GM23338 (cell line): ENCODE results near the gene CCL21. TPM values are rescaled to one million over a fixed set of nuclear protein-coding genes. Genes with fewer than 3 reads are reported as not detected.
A peak's percentile ranks its signal among the peaks of the same experiment; 100 is the strongest.

Experiments
- ATAC-seq: fragments of 200-7000 bp; cut with Tn5 transposase; 3 replicates; pipeline ENCODE4 v1.9.1; 2020
- DNase-seq: peaks from one replicate; pipeline ENCODE4 v3.0.0-alpha.2; 2015; ENCODE audit warnings: low spot score
- H2AFZ ChIP-seq: fragments of 200-600 bp; sonication (generic); 2 replicates; pipeline ENCODE4 v1.8.0; 2016; ENCODE audit warnings: antibody characterized with exemption, mild to moderate bottlenecking, moderate library complexity
- H3F3A ChIP-seq: fragments of 200-600 bp; sonication (generic); replicated peaks from 2 replicates; pipeline ENCODE4 v1.8.0; 2017; ENCODE audit warnings: antibody characterized with exemption, mixed run types, low read depth
- H3K27ac ChIP-seq: fragments of 200-600 bp; sonication (generic); 2 replicates; pipeline ENCODE4 v1.6.1; 2016; ENCODE audit warnings: low read depth
- H3K27me3 ChIP-seq: fragments of 200-600 bp; sonication (generic); 2 replicates; pipeline ENCODE4 v1.8.0; 2016; ENCODE audit warnings: mild to moderate bottlenecking, mixed run types, moderate library complexity; ENCODE audit not compliant: insufficient read depth
- H3K36me3 ChIP-seq: fragments of 200-600 bp; sonication (generic); 2 replicates; pipeline ENCODE4 v1.8.0; 2016; ENCODE audit warnings: mild to moderate bottlenecking; ENCODE audit not compliant: insufficient read depth
- H3K4me1 ChIP-seq: fragments of 200-600 bp; sonication (generic); 2 replicates; pipeline ENCODE4 v1.8.0; 2016; ENCODE audit warnings: mild to moderate bottlenecking, moderate library complexity; ENCODE audit not compliant: insufficient read depth
- H3K4me2 ChIP-seq: fragments of 200-600 bp; sonication (generic); 2 replicates; pipeline ENCODE4 v1.7.1; 2017; ENCODE audit warnings: mixed run types
- H3K4me3 ChIP-seq: fragments of 200-600 bp; sonication (generic); 2 replicates; pipeline ENCODE4 v1.6.1; 2016; ENCODE audit warnings: mixed run types
- H3K79me2 ChIP-seq: fragments of 200-600 bp; sonication (generic); replicated peaks from 2 replicates; pipeline ENCODE4 v1.8.0; 2017; ENCODE audit warnings: mild to moderate bottlenecking; ENCODE audit not compliant: insufficient read depth
- H3K9me2 ChIP-seq: fragments of 200-600 bp; sonication (generic); 2 replicates; pipeline ENCODE4 v1.8.0; 2017; ENCODE audit not compliant: insufficient read depth
- H4K20me1 ChIP-seq: fragments of 200-600 bp; sonication (generic); replicated peaks from 2 replicates; pipeline ENCODE4 v1.8.0; 2017; ENCODE audit warnings: mild to moderate bottlenecking; ENCODE audit not compliant: insufficient read depth
- H3K27ac Mint-ChIP-seq: 2 replicates; pipeline ENCODE4 v1.8.0; 2020; ENCODE audit warnings: inconsistent platforms, mild to moderate bottlenecking, moderate library complexity, mixed read lengths
- H3K27me3 Mint-ChIP-seq: 3 replicates; pipeline ENCODE4 v1.8.0; 2022; ENCODE audit warnings: low read depth, mild to moderate bottlenecking, moderate library complexity, mixed read lengths, inconsistent platforms; ENCODE audit not compliant: insufficient read depth, poor library complexity
- H3K36me3 Mint-ChIP-seq: 3 replicates; pipeline ENCODE4 v1.8.0; 2021; ENCODE audit warnings: low read depth, mild to moderate bottlenecking, inconsistent platforms, moderate library complexity, mixed read lengths
- H3K4me1 Mint-ChIP-seq: 3 replicates; pipeline ENCODE4 v1.8.0; 2020; ENCODE audit warnings: mild to moderate bottlenecking, inconsistent platforms, mixed read lengths
- H3K4me3 Mint-ChIP-seq: 3 replicates; pipeline ENCODE4 v1.8.0; 2021; ENCODE audit warnings: moderate library complexity, mild to moderate bottlenecking, inconsistent platforms, mixed read lengths
- H3K9me3 Mint-ChIP-seq: 3 replicates; pipeline ENCODE4 v1.8.0; 2020; ENCODE audit warnings: moderate library complexity, mild to moderate bottlenecking, inconsistent platforms, mixed read lengths
- CREB1 ChIP-seq: fragments of 250-450 bp; sonication (Bioruptor Pico); IDR thresholded peaks from 2 replicates; pipeline ENCODE4 v1.5.0; 2020; ENCODE audit warnings: low read depth, mild to moderate bottlenecking, moderate library complexity
- EZH2 ChIP-seq: fragments of 200-600 bp; sonication (generic); IDR thresholded peaks from one replicate; pipeline ENCODE4 v1.8.0; 2017; ENCODE audit warnings: antibody characterized with exemption, mild to moderate bottlenecking, low read depth; ENCODE audit not compliant: unreplicated experiment
- EZH2phosphoT487 ChIP-seq: fragments of 200-600 bp; sonication (generic); IDR thresholded peaks from one replicate; pipeline ENCODE4 v1.8.1; 2018; ENCODE audit warnings: antibody characterized with exemption; ENCODE audit not compliant: unreplicated experiment
- JUNB ChIP-seq: IDR thresholded peaks from one replicate; pipeline ENCODE4 v1.6.1; 2016; ENCODE audit warnings: antibody characterized with exemption; ENCODE audit not compliant: unreplicated experiment
- NANOG ChIP-seq: IDR thresholded peaks from 2 replicates; pipeline ENCODE4 v1.6.1; 2016; ENCODE audit warnings: antibody characterized with exemption, borderline replicate concordance
- ZNF331 ChIP-seq: fragments of 250-450 bp; sonication (Bioruptor Pico); IDR thresholded peaks from 2 replicates; pipeline ENCODE4 v1.5.0; 2020; ENCODE audit warnings: low read depth, mild to moderate bottlenecking, moderate library complexity
- polyA plus RNA-seq: library from polyadenylated mRNA; unstranded; fragments of >200 nt; fragmentation: Nextera tagmentation; extraction: Ambion mirVana; gene quantifications from 2 replicates; pipeline ENCODE4 v1.2.1, GENCODE V29; 2016
- total RNA-seq: library from RNA; depleted of rRNA; stranded (reverse); fragments of >200 nt; shearing (Covaris generic); gene quantifications from 2 replicates; pipeline ENCODE4 v1.2.3, GENCODE V29; 2014
- TF ChIP-seq, protein P1 (sequence below): IDR thresholded peaks from one replicate; pipeline ENCODE4 v1.6.1; 2018; ENCODE audit warnings: antibody characterized with exemption; ENCODE audit not compliant: unreplicated experiment
- TF ChIP-seq, protein P2 (sequence below), 2 experiments: fragments of 200-600 bp in 1 of 2; sonication (generic) in 1 of 2; conservative IDR thresholded peaks; 2 replicates each; pipeline versions ENCODE4 v1.5.1 to v1.6.1; 2016 to 2017; ENCODE audit warnings: antibody characterized with exemption in 2 of 2, low read depth in 2 of 2, mild to moderate bottlenecking in 2 of 2, moderate library complexity in 1 of 2
- TF ChIP-seq, protein P3 (sequence below): IDR thresholded peaks from 2 replicates; pipeline ENCODE4 v1.6.1; 2016; ENCODE audit warnings: antibody characterized with exemption
- TF ChIP-seq, protein P4 (sequence below): fragments of 250-450 bp; sonication (Bioruptor Pico); IDR thresholded peaks from 2 replicates; pipeline ENCODE4 v1.5.0; 2020; ENCODE audit warnings: mild to moderate bottlenecking, moderate library complexity

The CCL21 gene
- total and polyA plus RNA-seq, 2 experiments from 2014 or later = not detected

DNA sequence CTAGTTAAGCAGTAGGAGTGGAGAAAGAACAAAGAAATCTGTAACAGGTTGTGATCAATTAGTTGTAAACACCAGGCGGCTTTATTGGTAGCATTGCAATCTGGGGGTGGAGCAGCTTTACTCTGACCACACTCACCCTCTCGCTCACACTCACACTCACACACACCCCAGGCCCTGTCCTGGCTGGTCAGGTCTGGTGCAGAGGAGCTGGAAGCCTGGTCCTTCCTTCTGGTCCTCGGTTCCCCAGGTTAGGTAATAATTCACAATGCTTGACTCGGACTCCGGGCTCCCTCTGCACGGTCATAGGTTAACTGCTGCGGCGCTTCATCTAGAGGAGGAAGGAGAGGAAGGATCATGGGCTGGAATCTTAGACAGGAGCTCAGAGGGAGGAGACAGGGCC is 20.4 kb downstream of the CCL21 start:
- Mint-ChIP-seq H3K4me1 (peaks cover 14% of the 10 kb centered on the region), H3K9me3 (no peaks in the 10 kb centered on the region), H3K36me3 (no peaks in the 10 kb centered on the region), H3K27ac (no peak overlapping the region), H3K27me3 (peaks cover 1% of the 10 kb centered on the region), H3K4me3 (no peak overlapping the region)
- Histone ChIP-seq H3K36me3 (no peaks in the 10 kb centered on the region), H3K9me2 (no peaks in the 10 kb centered on the region), H3K4me1 (peaks cover 10% of the 10 kb centered on the region), H4K20me1 (no peaks in the 10 kb centered on the region), H3F3A (no peaks in the 10 kb centered on the region), H3K4me3 (no peak overlapping the region), H3K79me2 (no peaks in the 10 kb centered on the region), H3K27me3 (no peaks in the 10 kb centered on the region), H3K27ac (no peak overlapping the region), H3K4me2 (no peak overlapping the region), H2AFZ (no peak overlapping the region)
- TF ChIP-seq ZNF331 (no peak), CREB1 (CRISPR knock-in tag) (no peak)
- ATAC-seq (no peak), DNase-seq (no peak)

DNA sequence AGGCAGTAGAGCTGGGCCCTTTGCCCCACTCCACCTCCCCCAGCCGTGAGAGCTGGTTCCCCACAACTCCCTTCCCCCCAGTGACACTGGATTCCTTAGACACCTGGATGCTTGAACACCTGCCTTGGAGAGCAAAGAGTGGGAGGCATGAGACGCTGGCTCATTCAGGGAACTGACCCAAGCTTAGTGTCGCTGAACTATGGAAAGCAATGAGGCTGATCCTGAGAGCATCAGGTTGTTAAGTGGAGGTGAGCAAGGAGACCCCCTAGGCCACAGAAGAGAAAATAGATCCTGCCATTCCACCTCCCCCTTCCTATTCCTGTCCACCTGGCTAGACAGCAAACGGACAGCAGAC is 20.8 kb downstream of the CCL21 start:
- no peak for ATAC-seq
- Mint-ChIP-seq H3K4me3 (no peak overlapping the region), H3K9me3 (no peaks in the 10 kb centered on the region), H3K4me1 (peaks cover 14% of the 10 kb centered on the region), H3K36me3 (no peaks in the 10 kb centered on the region), H3K27me3 (peaks cover 5% of the 10 kb centered on the region), H3K27ac (0 out of 2 replicates have a peak overlapping the region, but pooled peaks have one; percentile 10)
- Histone ChIP-seq H3K79me2 (no peaks in the 10 kb centered on the region), H3K4me1 (peaks cover 10% of the 10 kb centered on the region), H3K36me3 (no peaks in the 10 kb centered on the region), H3K4me2 (no peak overlapping the region), H3K27me3 (no peaks in the 10 kb centered on the region), H3K9me2 (no peaks in the 10 kb centered on the region), H4K20me1 (no peaks in the 10 kb centered on the region), H3K27ac (no peak overlapping the region), H3K4me3 (no peak overlapping the region), H3F3A (no peaks in the 10 kb centered on the region), H2AFZ (no peak overlapping the region)
- DNase-seq = no peak
- TF ChIP-seq NANOG (no peak), CREB1 (CRISPR knock-in tag) (no peak), EZH2 (no peak), EZH2phosphoT487 (no peak), ZNF331 (no peak), JUNB (no peak)
- TF ChIP-seq, protein P1, sequence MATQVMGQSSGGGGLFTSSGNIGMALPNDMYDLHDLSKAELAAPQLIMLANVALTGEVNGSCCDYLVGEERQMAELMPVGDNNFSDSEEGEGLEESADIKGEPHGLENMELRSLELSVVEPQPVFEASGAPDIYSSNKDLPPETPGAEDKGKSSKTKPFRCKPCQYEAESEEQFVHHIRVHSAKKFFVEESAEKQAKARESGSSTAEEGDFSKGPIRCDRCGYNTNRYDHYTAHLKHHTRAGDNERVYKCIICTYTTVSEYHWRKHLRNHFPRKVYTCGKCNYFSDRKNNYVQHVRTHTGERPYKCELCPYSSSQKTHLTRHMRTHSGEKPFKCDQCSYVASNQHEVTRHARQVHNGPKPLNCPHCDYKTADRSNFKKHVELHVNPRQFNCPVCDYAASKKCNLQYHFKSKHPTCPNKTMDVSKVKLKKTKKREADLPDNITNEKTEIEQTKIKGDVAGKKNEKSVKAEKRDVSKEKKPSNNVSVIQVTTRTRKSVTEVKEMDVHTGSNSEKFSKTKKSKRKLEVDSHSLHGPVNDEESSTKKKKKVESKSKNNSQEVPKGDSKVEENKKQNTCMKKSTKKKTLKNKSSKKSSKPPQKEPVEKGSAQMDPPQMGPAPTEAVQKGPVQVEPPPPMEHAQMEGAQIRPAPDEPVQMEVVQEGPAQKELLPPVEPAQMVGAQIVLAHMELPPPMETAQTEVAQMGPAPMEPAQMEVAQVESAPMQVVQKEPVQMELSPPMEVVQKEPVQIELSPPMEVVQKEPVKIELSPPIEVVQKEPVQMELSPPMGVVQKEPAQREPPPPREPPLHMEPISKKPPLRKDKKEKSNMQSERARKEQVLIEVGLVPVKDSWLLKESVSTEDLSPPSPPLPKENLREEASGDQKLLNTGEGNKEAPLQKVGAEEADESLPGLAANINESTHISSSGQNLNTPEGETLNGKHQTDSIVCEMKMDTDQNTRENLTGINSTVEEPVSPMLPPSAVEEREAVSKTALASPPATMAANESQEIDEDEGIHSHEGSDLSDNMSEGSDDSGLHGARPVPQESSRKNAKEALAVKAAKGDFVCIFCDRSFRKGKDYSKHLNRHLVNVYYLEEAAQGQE = no peak
- TF ChIP-seq, protein P2, sequence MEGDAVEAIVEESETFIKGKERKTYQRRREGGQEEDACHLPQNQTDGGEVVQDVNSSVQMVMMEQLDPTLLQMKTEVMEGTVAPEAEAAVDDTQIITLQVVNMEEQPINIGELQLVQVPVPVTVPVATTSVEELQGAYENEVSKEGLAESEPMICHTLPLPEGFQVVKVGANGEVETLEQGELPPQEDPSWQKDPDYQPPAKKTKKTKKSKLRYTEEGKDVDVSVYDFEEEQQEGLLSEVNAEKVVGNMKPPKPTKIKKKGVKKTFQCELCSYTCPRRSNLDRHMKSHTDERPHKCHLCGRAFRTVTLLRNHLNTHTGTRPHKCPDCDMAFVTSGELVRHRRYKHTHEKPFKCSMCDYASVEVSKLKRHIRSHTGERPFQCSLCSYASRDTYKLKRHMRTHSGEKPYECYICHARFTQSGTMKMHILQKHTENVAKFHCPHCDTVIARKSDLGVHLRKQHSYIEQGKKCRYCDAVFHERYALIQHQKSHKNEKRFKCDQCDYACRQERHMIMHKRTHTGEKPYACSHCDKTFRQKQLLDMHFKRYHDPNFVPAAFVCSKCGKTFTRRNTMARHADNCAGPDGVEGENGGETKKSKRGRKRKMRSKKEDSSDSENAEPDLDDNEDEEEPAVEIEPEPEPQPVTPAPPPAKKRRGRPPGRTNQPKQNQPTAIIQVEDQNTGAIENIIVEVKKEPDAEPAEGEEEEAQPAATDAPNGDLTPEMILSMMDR (conservative IDR thresholded peaks at IDR 0.05; ENCODE audit: low read depth in 2 of 2) = no peak
- TF ChIP-seq, protein P3, sequence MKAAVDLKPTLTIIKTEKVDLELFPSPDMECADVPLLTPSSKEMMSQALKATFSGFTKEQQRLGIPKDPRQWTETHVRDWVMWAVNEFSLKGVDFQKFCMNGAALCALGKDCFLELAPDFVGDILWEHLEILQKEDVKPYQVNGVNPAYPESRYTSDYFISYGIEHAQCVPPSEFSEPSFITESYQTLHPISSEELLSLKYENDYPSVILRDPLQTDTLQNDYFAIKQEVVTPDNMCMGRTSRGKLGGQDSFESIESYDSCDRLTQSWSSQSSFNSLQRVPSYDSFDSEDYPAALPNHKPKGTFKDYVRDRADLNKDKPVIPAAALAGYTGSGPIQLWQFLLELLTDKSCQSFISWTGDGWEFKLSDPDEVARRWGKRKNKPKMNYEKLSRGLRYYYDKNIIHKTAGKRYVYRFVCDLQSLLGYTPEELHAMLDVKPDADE = no peak
- TF ChIP-seq, protein P4, sequence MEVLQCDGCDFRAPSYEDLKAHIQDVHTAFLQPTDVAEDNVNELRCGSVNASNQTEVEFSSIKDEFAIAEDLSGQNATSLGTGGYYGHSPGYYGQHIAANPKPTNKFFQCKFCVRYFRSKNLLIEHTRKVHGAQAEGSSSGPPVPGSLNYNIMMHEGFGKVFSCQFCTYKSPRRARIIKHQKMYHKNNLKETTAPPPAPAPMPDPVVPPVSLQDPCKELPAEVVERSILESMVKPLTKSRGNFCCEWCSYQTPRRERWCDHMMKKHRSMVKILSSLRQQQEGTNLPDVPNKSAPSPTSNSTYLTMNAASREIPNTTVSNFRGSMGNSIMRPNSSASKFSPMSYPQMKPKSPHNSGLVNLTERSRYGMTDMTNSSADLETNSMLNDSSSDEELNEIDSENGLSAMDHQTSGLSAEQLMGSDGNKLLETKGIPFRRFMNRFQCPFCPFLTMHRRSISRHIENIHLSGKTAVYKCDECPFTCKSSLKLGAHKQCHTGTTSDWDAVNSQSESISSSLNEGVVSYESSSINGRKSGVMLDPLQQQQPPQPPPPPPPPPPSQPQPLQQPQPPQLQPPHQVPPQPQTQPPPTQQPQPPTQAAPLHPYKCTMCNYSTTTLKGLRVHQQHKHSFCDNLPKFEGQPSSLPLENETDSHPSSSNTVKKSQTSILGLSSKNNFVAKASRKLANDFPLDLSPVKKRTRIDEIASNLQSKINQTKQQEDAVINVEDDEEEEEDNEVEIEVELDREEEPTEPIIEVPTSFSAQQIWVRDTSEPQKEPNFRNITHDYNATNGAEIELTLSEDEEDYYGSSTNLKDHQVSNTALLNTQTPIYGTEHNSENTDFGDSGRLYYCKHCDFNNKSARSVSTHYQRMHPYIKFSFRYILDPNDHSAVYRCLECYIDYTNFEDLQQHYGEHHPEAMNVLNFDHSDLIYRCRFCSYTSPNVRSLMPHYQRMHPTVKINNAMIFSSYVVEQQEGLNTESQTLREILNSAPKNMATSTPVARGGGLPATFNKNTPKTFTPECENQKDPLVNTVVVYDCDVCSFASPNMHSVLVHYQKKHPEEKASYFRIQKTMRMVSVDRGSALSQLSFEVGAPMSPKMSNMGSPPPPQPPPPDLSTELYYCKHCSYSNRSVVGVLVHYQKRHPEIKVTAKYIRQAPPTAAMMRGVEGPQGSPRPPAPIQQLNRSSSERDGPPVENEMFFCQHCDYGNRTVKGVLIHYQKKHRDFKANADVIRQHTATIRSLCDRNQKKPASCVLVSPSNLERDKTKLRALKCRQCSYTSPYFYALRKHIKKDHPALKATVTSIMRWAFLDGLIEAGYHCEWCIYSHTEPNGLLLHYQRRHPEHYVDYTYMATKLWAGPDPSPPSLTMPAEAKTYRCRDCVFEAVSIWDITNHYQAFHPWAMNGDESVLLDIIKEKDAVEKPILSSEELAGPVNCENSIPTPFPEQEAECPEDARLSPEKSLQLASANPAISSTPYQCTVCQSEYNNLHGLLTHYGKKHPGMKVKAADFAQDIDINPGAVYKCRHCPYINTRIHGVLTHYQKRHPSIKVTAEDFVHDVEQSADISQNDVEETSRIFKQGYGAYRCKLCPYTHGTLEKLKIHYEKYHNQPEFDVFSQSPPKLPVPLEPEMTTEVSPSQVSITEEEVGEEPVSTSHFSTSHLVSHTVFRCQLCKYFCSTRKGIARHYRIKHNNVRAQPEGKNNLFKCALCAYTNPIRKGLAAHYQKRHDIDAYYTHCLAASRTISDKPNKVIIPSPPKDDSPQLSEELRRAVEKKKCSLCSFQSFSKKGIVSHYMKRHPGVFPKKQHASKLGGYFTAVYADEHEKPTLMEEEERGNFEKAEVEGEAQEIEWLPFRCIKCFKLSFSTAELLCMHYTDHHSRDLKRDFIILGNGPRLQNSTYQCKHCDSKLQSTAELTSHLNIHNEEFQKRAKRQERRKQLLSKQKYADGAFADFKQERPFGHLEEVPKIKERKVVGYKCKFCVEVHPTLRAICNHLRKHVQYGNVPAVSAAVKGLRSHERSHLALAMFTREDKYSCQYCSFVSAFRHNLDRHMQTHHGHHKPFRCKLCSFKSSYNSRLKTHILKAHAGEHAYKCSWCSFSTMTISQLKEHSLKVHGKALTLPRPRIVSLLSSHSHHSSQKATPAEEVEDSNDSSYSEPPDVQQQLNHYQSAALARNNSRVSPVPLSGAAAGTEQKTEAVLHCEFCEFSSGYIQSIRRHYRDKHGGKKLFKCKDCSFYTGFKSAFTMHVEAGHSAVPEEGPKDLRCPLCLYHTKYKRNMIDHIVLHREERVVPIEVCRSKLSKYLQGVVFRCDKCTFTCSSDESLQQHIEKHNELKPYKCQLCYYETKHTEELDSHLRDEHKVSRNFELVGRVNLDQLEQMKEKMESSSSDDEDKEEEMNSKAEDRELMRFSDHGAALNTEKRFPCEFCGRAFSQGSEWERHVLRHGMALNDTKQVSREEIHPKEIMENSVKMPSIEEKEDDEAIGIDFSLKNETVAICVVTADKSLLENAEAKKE = no peak
